ENCODE data around the gene ACADVL.

GRCh38 chr17:7233701-7234082 lies 14.0 kb downstream of the ACADVL start:
- TF ChIP-seq CTCF (IDR thresholded peaks at IDR 0.05; ENCODE audit: poor library complexity, severe bottlenecking) (no peak), EZH2 (IDR thresholded peaks at IDR 0.05; ENCODE audit: borderline replicate concordance, insufficient read depth, low read length, poor library complexity, severe bottlenecking) (no peak), RAD21 (conservative IDR thresholded peaks at IDR 0.05) (no peak), TAF1 (IDR thresholded peaks at IDR 0.05; ENCODE audit: low read depth) (no peak), REST (IDR thresholded peaks at IDR 0.05; ENCODE audit: borderline replicate concordance) (no peak)
